Measurements from ENCODE around the gene H1-8. TPM values are rescaled to one million over a fixed set of nuclear protein-coding genes. Genes with fewer than 3 reads are reported as not detected.
A peak's percentile ranks its signal among the peaks of the same experiment; 100 is the strongest.

H1-8 gene
- polyA plus RNA-seq, 4 donors: not detected

DNA sequence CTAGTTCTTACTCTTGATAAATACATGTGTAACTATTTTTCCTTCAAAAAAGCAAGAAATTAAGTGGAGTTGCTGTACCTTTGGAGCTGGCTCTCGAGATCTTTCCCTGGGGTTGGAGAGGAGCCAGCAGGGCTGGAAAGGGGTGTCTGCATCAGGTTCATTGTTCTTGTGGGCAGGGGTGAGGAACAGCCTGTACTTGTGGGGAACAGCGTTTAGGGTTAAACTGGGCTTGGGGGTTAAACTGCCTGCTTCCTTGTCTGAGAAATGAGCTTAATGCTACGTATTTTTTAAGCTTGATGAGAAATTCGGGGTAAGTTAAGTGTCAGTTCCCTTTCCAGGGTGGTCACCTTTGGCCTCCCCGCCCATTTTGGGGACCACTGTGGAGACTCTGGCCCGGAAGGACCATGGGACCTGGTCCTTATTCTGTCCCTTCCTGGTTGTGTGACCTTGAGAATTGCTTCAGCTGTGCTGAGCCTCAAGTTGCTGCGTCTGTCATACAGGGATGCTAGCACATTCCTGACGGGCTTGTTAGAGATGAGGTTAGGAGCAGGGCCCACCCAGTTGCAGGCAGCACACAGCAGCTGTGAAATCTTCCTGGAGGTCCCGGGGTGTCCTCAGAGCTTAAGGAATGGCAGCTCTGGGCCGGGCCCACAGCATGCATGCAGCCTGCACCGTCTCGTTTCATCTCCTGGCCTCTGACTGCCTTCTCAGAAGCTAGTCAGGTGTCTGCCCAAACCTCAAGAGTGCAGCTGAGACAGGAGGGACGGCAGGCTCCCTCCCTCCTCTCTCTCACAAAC is 11.6 kb downstream of the H1-8 start:
- no peak for DNase-seq (ENCODE audit: low read depth in 4 of 4, low spot score in 2 of 4)

DNA sequence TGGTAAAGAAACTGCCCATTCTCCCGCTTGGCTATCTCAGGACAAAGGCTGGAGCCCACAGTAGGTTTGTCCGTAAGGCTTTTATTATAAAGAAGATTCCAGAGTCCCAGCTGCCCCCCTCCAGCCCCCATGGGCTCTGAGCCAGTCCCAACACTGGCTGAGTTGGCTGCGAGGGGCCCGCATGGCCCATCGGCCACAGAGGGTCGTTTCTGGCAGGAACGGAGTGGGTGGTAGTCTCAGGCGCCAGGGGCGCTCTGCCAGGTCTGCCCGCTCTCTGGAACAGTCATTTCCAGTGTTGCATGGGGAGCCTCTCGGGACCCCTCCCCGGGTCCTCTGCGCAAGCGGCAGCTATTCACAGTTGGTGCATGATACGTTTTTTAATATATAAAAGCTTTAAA is 12.2 kb downstream of the H1-8 start:
- DNase-seq (ENCODE audit: low read depth in 4 of 4, low spot score in 2 of 4): no peak

- DNase-seq (ENCODE audit: low read depth in 4 of 4, low spot score in 2 of 4): no peak
These were observed 12.8 kb downstream of the H1-8 start for GRCh38 chr3:129555616-129556357.

- no peak for DNase-seq (ENCODE audit: low read depth in 4 of 4, low spot score in 2 of 4)
These were observed 13.4 kb downstream of the H1-8 start for GRCh38 chr3:129556358-129556695.

DNA sequence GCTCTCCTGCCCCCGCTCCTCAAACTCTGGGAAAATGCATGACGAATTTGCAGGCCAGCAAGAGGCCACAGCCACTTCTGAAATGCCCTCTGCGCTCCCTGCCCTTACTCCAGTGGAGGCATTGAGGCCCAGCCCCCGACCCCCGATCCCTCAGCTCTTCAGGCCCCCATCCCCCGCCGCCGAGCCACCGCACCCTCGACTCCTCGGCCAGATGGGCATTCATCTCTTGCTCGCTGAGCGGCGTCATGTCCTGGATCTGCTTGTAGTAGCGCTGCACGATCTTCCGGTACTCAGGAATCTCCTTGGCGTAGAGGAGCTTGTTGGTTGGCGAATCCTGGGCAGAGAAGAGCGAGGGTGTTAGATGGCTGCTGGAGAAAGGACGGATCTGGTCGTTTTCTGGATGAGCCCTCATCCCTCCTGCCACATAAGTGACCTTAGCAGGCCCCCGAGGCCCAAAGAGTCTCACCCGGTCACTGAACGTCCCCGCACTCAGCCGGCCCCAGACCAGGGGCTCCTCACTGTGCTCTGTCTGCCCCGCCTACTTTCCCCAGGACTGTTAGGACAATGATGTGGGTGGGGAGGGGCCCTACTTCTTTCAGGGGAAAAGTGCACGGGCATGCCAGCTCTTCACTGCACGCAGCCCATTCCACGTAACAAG is 14.0 kb downstream of the H1-8 start:
- no peak for DNase-seq (ENCODE audit: low read depth in 4 of 4, low spot score in 2 of 4)

DNA sequence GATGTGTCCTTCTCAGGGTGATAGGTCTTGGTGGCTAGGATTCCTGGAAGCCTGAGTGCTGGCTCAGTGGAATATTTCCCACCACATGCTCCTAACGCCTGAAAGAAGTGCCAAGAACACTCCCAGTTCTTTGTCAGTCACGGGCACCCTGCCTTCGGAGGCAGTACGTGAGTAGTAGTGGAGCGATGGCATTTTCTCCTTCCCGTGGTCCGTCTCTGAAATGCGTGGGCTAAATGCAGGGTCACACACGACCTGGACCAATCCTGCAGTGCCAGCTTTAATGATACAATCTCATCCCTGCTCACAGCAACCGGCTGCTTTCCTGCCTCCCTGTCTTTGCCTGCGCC is 14.5 kb downstream of the H1-8 start:
- no peak for DNase-seq (ENCODE audit: low read depth in 4 of 4, low spot score in 2 of 4)

GRCh38 chr3:129558081-129558771 is 15.3 kb downstream of the H1-8 start:
- DNase-seq (ENCODE audit: low read depth in 4 of 4, low spot score in 2 of 4): no peak

DNA sequence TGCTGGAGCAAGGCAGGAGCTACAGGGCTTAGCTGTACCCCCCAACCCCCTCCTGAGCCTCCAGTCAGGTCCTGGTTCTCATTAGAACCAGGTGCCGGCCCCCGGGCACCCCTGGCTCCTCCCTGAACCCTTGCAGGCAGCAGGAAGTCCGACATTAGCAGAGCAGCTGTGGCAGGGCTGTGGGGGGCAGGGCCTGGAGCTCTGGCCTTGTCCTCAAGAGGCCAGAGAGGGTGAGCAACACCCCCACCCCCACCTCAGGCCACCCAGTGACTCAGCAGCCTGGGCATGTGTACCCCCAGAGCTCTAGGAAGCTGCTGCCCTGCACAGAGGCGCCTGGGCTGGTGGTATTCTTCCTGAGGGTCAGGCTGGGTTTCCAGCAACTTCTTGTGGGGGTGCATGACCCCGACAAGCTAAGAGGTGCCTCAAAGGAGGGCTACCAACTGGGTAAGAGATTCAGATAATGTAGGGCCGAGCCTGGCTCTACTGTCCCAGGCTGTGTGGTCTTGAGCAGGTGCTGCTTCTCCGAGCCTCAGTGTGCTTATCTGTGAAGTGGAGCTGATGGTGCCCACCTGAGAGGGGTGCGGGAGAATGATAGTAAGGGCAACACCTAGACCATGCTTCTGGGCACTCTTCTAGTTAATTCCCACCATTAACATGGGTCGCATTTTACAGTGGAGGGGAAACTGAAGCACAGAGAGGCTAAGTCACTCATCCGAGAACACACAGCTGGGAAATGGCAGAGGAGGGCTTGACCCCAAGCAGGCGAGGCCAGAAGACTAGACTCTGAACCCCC is 16.0 kb downstream of the H1-8 start:
- DNase-seq (ENCODE audit: low read depth in 4 of 4, low spot score in 2 of 4): no peak

DNA sequence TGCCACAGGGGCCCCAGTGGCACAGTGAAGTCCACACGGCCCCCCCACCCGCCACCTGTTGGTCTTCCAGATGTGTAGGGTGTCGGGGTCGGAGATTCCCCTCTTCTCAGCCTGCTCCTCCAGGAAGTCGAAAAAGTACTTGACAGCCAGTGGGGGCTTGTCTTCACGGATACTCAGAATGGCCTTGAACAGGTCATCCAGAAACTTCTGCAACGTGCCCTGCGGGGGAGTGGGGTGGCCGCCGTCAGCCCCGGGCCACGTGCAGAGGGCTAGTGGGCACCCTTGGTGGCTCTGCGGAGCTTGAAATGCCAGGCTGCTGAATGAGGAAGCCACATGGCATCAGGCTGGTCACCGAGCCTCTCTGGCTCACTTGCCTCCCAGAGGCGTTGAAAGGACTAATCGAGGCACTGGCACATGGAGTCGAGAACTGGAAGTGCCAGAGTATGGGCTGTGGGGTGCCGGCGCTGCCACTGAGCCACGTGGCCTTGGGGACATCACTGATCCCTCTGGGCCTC is 16.6 kb downstream of the H1-8 start:
- no peak for DNase-seq (ENCODE audit: low read depth in 4 of 4, low spot score in 2 of 4)

- peak in 1 of 4 donors; percentile 19 for DNase-seq (ENCODE audit: low read depth in 4 of 4, low spot score in 2 of 4)
These were observed 17.4 kb downstream of the H1-8 start for GRCh38 chr3:129560269-129560787.

- DNase-seq (ENCODE audit: low read depth in 4 of 4, low spot score in 2 of 4): peak in 3 of 4 donors; percentile 18 to 42 (median 27)
These were observed 18.1 kb downstream of the H1-8 start for GRCh38 chr3:129560911-129561594.

DNA sequence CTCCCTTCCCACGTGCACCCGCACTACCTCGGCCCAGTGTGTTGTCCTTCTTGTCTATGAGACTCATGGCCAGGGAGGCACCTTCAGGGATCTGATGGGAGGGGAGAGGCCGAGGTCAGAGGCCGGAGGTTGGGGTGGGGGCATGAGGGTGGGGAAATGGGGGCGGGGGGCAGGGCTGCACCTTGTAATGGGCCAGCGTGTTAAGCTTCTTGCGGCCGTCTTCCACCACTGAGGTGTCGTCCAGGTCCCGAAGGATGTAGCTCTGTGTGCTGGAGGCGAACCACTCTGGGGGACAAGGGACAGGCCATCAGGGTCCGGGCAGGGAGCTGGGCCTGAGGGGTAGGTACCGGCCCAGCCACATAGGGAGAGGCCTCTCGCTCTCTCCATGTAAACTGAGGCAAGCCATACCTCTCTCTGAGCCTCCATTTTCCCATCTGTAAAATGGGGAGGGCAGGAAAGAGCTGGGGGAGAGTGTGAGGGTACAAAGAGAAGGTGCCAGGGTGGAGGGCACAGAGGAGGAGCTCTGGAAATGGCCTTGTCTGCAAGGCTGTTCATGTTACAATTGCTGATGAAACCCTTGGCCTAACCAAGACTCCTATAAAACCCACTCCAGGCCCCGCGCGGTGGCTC is 18.8 kb downstream of the H1-8 start:
- no peak for DNase-seq (ENCODE audit: low read depth in 4 of 4, low spot score in 2 of 4)

DNA sequence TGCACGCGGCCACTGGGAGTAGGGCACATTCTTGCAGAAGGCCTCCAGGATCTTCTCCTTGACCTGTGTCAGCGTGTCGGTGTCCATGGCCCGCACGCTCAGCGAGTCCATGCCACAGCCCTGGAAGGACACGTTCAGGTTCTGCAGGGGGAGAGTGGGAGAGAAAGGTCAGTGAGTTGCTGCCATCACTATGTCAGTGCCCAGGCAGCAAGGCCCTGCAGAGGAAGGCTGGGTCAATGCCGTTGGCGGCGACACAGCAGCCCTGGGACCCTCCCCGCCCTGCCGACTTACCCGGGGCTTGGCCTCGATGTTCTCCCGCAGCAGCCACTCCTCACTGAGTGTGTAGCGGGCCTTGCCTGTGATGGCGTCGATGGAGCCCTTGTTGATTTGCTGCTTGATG is 19.8 kb downstream of the H1-8 start:
- no peak for DNase-seq (ENCODE audit: low read depth in 4 of 4, low spot score in 2 of 4)

DNA sequence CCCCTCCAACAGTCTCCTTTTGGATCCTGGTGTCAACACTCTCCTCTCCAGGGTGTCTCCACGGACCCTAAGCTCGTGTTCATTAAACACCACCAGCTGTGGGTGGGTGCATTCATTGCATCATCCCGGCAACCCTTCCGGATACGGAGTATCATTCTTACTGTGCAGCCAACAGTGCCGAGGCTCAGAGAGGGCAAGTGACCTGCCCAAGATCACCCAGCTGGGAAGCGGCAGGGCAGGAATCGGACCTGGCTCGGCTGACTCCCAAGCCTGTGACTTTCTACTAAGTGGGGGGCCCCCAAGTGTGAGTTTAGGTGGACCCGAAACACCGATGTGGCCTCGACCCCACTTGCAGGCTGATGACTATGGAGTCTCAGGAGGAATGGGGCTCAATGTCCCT is 20.4 kb downstream of the H1-8 start:
- DNase-seq (ENCODE audit: low read depth in 4 of 4, low spot score in 2 of 4): no peak

DNA sequence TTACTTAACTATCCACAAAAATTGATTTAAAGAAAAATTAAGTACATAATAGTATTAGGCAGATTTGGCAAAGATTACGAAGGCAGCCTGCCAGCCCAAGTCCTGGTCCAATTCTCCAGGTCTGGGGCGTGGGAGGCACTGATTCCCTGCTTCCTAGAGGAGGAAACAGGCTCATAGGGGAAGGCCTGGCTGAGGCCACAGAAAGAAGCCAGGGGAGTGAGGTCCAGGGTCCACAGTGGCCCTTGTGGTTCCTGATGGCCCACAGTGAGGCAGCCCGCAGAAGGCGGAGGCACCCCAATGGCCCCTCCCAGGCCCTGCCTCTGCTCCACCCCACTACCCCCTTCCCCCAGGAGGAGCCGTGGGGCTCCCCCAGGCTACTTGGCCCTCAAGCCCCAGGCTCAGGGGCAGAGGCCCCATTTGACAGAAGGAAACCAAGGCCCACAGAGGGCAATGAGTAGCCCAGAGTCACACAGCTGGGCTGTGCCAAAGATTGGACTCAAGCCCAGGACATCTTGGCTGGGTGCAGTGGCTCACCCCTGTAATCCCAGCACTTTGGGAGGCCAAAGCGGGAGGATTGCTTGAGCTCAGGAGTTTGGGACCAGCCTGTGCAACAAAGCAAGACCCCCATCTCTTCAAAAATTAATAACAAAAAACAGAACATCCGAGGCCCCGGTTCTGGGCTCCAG is 21.0 kb downstream of the H1-8 start:
- DNase-seq (ENCODE audit: low read depth in 4 of 4, low spot score in 2 of 4): no peak

DNA sequence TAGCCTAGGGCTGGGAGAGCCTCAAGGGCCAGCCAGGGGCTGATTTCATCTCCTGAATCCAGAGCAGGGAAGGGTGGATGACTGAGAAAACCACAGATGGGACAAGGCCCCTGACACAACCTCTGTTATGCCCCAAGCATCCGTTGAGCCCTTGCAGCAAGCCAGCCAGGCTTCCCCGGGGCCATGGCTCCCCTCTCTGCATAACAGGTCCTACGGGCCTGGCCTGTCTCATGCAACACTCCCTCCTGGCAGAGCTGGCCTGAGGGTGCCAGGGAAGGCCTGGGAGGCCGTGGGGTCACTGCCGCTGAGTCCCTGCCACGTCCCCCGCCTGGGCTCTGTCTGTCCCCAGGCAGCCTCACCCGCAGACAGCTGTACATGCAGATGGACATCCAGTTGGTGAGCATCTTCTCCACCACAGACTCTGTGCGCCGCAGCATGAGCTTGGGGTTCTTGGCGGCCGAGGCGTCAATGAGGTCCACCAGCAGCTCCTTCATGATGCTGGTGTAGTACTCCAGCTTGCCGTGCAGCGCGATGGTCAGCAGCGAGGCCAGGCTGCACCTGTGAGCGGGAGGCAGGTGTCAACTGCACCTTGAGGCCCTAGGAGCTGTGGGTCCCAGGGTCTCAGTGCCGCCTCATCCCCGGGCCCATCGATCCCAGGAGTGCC is 22.1 kb downstream of the H1-8 start:
- DNase-seq (ENCODE audit: low read depth in 4 of 4, low spot score in 2 of 4): no peak

DNA sequence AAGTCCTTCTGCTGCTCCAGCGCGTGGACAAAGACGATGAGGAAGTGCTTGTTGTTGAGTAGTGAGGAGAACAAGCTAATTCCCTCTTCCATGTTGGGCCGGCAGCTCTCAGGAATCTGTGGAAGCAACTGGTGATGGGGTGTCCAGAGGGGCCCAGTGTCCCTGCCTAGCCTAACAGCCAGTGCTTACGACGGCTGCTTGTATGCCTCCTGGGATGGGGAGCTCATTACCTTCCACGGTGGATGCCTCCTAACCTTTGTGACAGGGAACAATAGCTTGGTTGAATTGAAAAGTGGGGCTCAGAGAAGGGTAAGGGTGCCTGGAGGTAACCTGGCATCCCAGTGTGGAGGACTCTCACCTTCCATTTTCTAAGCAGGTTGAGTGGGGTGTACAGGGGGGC is 22.9 kb downstream of the H1-8 start:
- no peak for DNase-seq (ENCODE audit: low read depth in 4 of 4, low spot score in 2 of 4)

DNA sequence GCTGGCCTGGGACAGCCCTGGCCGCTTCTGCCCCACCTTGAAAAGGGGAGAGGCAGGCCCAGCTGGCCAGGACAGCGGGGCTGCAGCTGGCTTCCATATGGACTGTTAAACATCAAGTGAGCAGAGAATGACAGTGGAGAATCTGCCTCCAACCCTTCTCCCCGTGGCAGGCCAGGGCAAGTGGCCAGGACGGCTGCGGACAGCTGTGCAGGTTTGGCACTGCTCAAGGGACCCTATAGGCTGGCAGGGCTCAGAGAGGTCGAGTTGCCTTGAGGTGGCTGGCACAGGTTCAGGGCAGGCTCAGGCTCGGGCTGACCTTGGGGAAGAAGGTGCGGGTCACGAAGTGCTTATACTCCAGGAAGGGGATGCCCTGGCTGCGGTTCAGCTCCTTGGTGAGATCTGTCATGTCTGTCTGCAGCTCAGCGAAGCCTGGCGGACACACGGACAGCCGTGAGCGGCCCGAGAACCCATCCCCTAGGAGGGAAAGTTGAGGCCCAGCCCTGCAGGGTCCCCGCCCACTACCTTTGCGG is 24.3 kb downstream of the H1-8 start:
- DNase-seq (ENCODE audit: low read depth in 4 of 4, low spot score in 2 of 4): no peak
